HepG2 (cell line): Measurements from ENCODE around the gene PRR22. TPM values are rescaled to one million over a fixed set of nuclear protein-coding genes. Genes with fewer than 3 reads are reported as not detected.
A peak's percentile ranks its signal among the peaks of the same experiment; 100 is the strongest.

Experiments
- ATAC-seq: fragments of 200-7000 bp; cut with Tn5 transposase; 3 replicates; pipeline ENCODE4 v1.9.1; 2020; ENCODE audit warnings: mild to moderate bottlenecking, moderate library complexity
- BruUV-seq: library from RNA; stranded (reverse); fragments of 400-500 nt; replicated peaks from 2 replicates; lab custom pipeline; 2021; lab: Mats Ljungman, UMichigan
- CTCF ChIA-PET: fragments of 300-600 bp; formaldehyde crosslinking; extraction: SDS; loops from one replicate; lab custom pipeline; 2021; ENCODE audit warnings: low total read pairs, inconsistent platforms, low intra/inter-chr PET ratio; lab: Yijun Ruan, JAX
- POLR2A ChIA-PET: fragments of 350-600 bp; sonication (Branson Sonifier 250); formaldehyde crosslinking; loops from one replicate; lab custom pipeline; 2020; ENCODE audit warnings: antibody characterized with exemption, inconsistent platforms; lab: Yijun Ruan, JAX
- DNase-seq: peaks from one replicate; pipeline ENCODE4 v3.0.0-alpha.2; 2015; ENCODE audit warnings: low spot score
- FAIRE-seq: peaks from 3 replicates; lab custom pipeline; 2011; peaks lifted over from hg19 to GRCh38; lab: Jason Lieb, UNC
- H2AFZ ChIP-seq: one replicate; pipeline ENCODE4 v1.6.1; 2011; ENCODE audit warnings: low read length, inconsistent platforms
- H3K27ac ChIP-seq: fragments of 300-600 bp; 3 replicates; pipeline ENCODE4 v1.8.0; 2011; ENCODE audit warnings: mixed run types, mild to moderate bottlenecking, mixed read lengths, low read length, inconsistent platforms; ENCODE audit not compliant: insufficient read depth; ENCODE audit errors: extremely low read length
- H3K27me3 ChIP-seq, 2 experiments: fragments of 200-600 bp in 1 of 2; 2 replicates in 1 of 2; 3 replicates in 1 of 2; pipeline versions ENCODE4 v1.6.0 to v1.8.0; 2011; ENCODE audit warnings: low read length in 2 of 2, mild to moderate bottlenecking in 2 of 2, moderate library complexity in 2 of 2, inconsistent platforms in 1 of 2; ENCODE audit not compliant: insufficient read depth in 2 of 2, control insufficient read depth in 1 of 2
- H3K36me3 ChIP-seq, 2 experiments: fragments of 200-600 bp in 1 of 2; replicated peaks in 1 of 2; 2 replicates in 1 of 2; 3 replicates in 1 of 2; pipeline versions ENCODE4 v1.5.1 to v1.8.0; 2011; ENCODE audit warnings: low read length in 2 of 2, inconsistent platforms in 1 of 2; ENCODE audit not compliant: insufficient read depth in 2 of 2, control insufficient read depth in 1 of 2
- H3K4me1 ChIP-seq: 2 replicates; pipeline ENCODE4 v1.5.1; 2012; ENCODE audit warnings: low read length, inconsistent platforms; ENCODE audit not compliant: insufficient read depth
- H3K4me2 ChIP-seq: 2 replicates; pipeline ENCODE4 v1.6.0; 2011; ENCODE audit warnings: low read depth, low read length, inconsistent platforms
- H3K4me3 ChIP-seq, 3 experiments: fragments of 200-600 bp in 1 of 3; sonication (generic), shearing (Covaris generic) in 1 of 3; replicated peaks in 1 of 3; 2 replicates each; pipeline ENCODE4 v1.5.1; 2011 to 2016; ENCODE audit warnings: low read length in 3 of 3, inconsistent platforms in 2 of 3, low read depth in 2 of 3, mild to moderate bottlenecking in 2 of 3, control low read depth in 1 of 3, mixed read lengths in 1 of 3; ENCODE audit not compliant: insufficient read depth in 1 of 3
- H3K79me2 ChIP-seq: one replicate; pipeline ENCODE4 v1.6.1; 2011; ENCODE audit warnings: low read length, inconsistent platforms; ENCODE audit not compliant: insufficient read depth
- H3K9ac ChIP-seq: 2 replicates; pipeline ENCODE4 v1.6.0; 2011; ENCODE audit warnings: mild to moderate bottlenecking, low read depth, low read length, inconsistent platforms; ENCODE audit not compliant: insufficient read depth
- H3K9me3 ChIP-seq: 2 replicates; pipeline ENCODE4 v1.5.1; 2012; ENCODE audit warnings: mild to moderate bottlenecking, low read length
- H4K20me1 ChIP-seq: 2 replicates; pipeline ENCODE4 v1.6.0; 2011; ENCODE audit warnings: inconsistent platforms, mild to moderate bottlenecking, low read length, moderate library complexity; ENCODE audit not compliant: insufficient read depth
- AGO2 ChIP-seq: fragments of 200-400 bp; formaldehyde crosslinking; optimal IDR thresholded peaks from 2 replicates; pipeline ENCODE3; 2017; ENCODE audit warnings: mild to moderate bottlenecking, low read depth, low read length, moderate library complexity
- NFATC3 ChIP-seq: sonication (generic); formaldehyde crosslinking; IDR thresholded peaks from 2 replicates; pipeline ENCODE4 v1.5.1; 2020; ENCODE audit warnings: mild to moderate bottlenecking, missing genetic modification reagents
- RBFOX2 ChIP-seq: fragments of 200-400 bp; formaldehyde crosslinking; IDR thresholded peaks from 2 replicates; pipeline ENCODE4 v1.6.1; 2017; ENCODE audit warnings: low read depth, mild to moderate bottlenecking, low read length
- RBM22 ChIP-seq: fragments of 200-400 bp; formaldehyde crosslinking; optimal IDR thresholded peaks from 2 replicates; pipeline ENCODE3; 2017; ENCODE audit warnings: mild to moderate bottlenecking, low read length, moderate library complexity
- SPEN ChIP-seq: sonication (generic); formaldehyde crosslinking; IDR thresholded peaks from 2 replicates; pipeline ENCODE4 v1.5.1; 2020; ENCODE audit warnings: low read depth, mild to moderate bottlenecking, missing genetic modification reagents
- STAT6 ChIP-seq: sonication (generic); formaldehyde crosslinking; IDR thresholded peaks from 2 replicates; pipeline ENCODE4 v1.4.0; 2020; ENCODE audit warnings: missing genetic modification reagents, mild to moderate bottlenecking, borderline replicate concordance
- SUZ12 ChIP-seq: fragments of 150-350 bp; IDR thresholded peaks from 2 replicates; pipeline ENCODE4 v1.6.1; 2014; ENCODE audit warnings: low read depth, low read length
- ZBTB38 ChIP-seq: sonication (generic); formaldehyde crosslinking; IDR thresholded peaks from 2 replicates; pipeline ENCODE4 v1.5.1; 2020; ENCODE audit warnings: mild to moderate bottlenecking, missing genetic modification reagents
- ZFY ChIP-seq: sonication (generic); formaldehyde crosslinking; IDR thresholded peaks from 2 replicates; pipeline ENCODE4 v1.4.0; 2020; ENCODE audit warnings: missing genetic modification reagents
- ZNF264 ChIP-seq: sonication (generic); formaldehyde crosslinking; IDR thresholded peaks from 2 replicates; pipeline ENCODE4 v1.4.0; 2020; ENCODE audit warnings: missing genetic modification reagents
- ZNF576 ChIP-seq: sonication (generic); formaldehyde crosslinking; IDR thresholded peaks from 2 replicates; pipeline ENCODE4 v1.4.0; 2020; ENCODE audit warnings: mild to moderate bottlenecking, missing genetic modification reagents
- ZNF670 ChIP-seq: sonication (generic); formaldehyde crosslinking; IDR thresholded peaks from 2 replicates; pipeline ENCODE4 v1.8.0; 2022; ENCODE audit warnings: mild to moderate bottlenecking, missing genetic modification reagents, borderline replicate concordance
- WGBS: methylation state at CpG from one replicate; pipeline ENCODE4 v1.1.6; 2017; ENCODE audit warnings: low lambda C conversion rate; 5-methylcytosine and 5-hydroxymethylcytosine counted together
- in situ Hi-C: cut with HindIII; loops from 2 replicates; pipeline ENCODE4 v1.10.0; 2017; ENCODE audit warnings: low pct_unique_long_range_greater_than_20kb; ENCODE audit not compliant: extremely low pct_ligation_motif_present
- intact Hi-C: fragments of 100-400 bp; cut with micrococcal nuclease; formaldehyde crosslinking; loops from one replicate; pipeline ENCODE4 v1.10.0; 2022; ENCODE audit not compliant: unreplicated experiment
- polyA plus RNA-seq, 8 experiments: library from polyadenylated mRNA; depleted of rRNA in 3 of 8; stranded (reverse) in 7 of 8; unstranded in 1 of 8; fragments of >200 nt; fragmentation: Illumina TruSeq in 4 of 8; extraction: Trizol in 4 of 8; gene quantifications; 2 replicates each; pipeline versions ENCODE4 v1.2.1 to v1.2.3, GENCODE V29; 2011 to 2016; ENCODE audit warnings: low read depth in 4 of 8, missing spikeins in 1 of 8, mixed read lengths in 1 of 8; ENCODE audit not compliant: insufficient read depth in 1 of 8
- total RNA-seq, 5 experiments: library from RNA; depleted of rRNA; stranded (reverse); fragments of >200 nt; fragmentation: Illumina TruSeq; extraction: Trizol; gene quantifications; 2 replicates each; pipeline ENCODE4 v1.2.3, GENCODE V29; 2016; ENCODE audit warnings: low read depth in 1 of 5

Gene PRR22
- total and polyA plus RNA-seq, 2 of the 13 experiments (the other 11 are each of a cell fraction or from before 2014, with no cell fraction given), result 0.84 to 2.3 TPM

- ChIA-PET POLR2A (interaction anchor here (0.9 kb wide), 1 partner anchor 72 kb away, joined by 3 read pairs; the partner anchor contains the start of gene NDUFA11), CTCF (no interaction called here)
- in situ Hi-C loops (no loop called here), intact Hi-C loops (no loop called here)
- BruUV-seq, result no TSS peak
- Histone ChIP-seq H3K9ac (no peak overlapping the region), H3K4me3 (no peak overlapping the region), H3K9me3 (no peaks in the 10 kb centered on the region), H3K79me2 (peaks cover 14% of the 10 kb centered on the region), H3K4me2 (no peak overlapping the region), H3K27me3 (no peaks in the 10 kb centered on the region; a peak in 1 of 5 replicates), H4K20me1 (no peaks in the 10 kb centered on the region), H3K4me1 (peaks cover 54% of the 10 kb centered on the region), H3K27ac (no peak overlapping the region), H3K36me3 (peaks cover 0 to 5% of the 10 kb centered on the region in 2 experiments; a peak in 2 of 5 replicates), H2AFZ (no peak overlapping the region)
- ATAC-seq, result no peak
- no peak for DNase-seq
- WGBS, result 96% methylated on average over 15 of the region's 22 CpGs
- no peak for FAIRE-seq
- TF ChIP-seq ZNF264 (CRISPR knock-in tag), result no peak
- peak; percentile 40; the same call in 1 of the 2 replicates for TF ChIP-seq ZBTB38
- TF ChIP-seq RBFOX2, result 0 out of 2 replicates have a peak, but pooled peaks have one; percentile 30
- TF ChIP-seq AGO2, result peak; percentile 36
These were observed 47.5 kb upstream of the PRR22 start for GRCh38 chr19:5832061-5832460.

GRCh38 chr19:5831159-5831558, 46.6 kb upstream of the PRR22 start:
- Histone ChIP-seq H3K4me3 (no peak overlapping the region), H4K20me1 (no peaks in the 10 kb centered on the region), H2AFZ (no peak overlapping the region), H3K9ac (no peak overlapping the region), H3K27me3 (no peaks in the 10 kb centered on the region; a peak in 1 of 5 replicates), H3K79me2 (peaks cover 14% of the 10 kb centered on the region), H3K36me3 (peaks cover 0 to 5% of the 10 kb centered on the region in 2 experiments; a peak in 2 of 5 replicates), H3K4me1 (peaks cover 54% of the 10 kb centered on the region), H3K4me2 (no peak overlapping the region), H3K27ac (no peak overlapping the region), H3K9me3 (no peaks in the 10 kb centered on the region)
- TF ChIP-seq SPEN (CRISPR knock-in tag) (no peak), ZFY (CRISPR knock-in tag) (no peak), ZNF670 (CRISPR knock-in tag) (no peak), SUZ12 (no peak), ZBTB38 (no peak), STAT6 (no peak), RBM22 (no peak), ZNF576 (CRISPR knock-in tag) (no peak), NFATC3 (CRISPR knock-in tag) (no peak)
- WGBS, result 95% methylated on average over 3 of the region's 9 CpGs
- FAIRE-seq (no peak), DNase-seq (no peak), ATAC-seq (no peak)
- POLR2A ChIA-PET, result no interaction called here
- in situ Hi-C loops, result no loop called here
- no TSS peak for BruUV-seq
- CTCF ChIA-PET, result no interaction called here
- intact Hi-C loops, result no loop called here
